ENCODE data around the gene DEFB113.
"Not testable (repeated sequence)": the region's sequence is repeated elsewhere in the genome, so short reads cannot be mapped to it uniquely, and the experiment has no call there.

DEFB113 gene

GRCh38 chr6:49969605-49970004 lies at the start of gene DEFB113:
DEFB113 (minus strand) TSS chr6:49969625; CDS start chr6:49969625, 0 bp downstream.
- no peak for DNase-seq (ENCODE audit: low spot score)

- no peak for DNase-seq (ENCODE audit: low spot score)
Measured at GRCh38 chr6:50007819-50008218, 38.4 kb upstream of the DEFB113 start.

GRCh38 chr6:50003139-50003538 lies 33.7 kb upstream of the DEFB113 start:
- no peak for DNase-seq (ENCODE audit: low spot score)

GRCh38 chr6:49995278-49995677 lies 25.9 kb upstream of the DEFB113 start:
- DNase-seq (ENCODE audit: low spot score) = no peak

- DNase-seq (ENCODE audit: low spot score) = no peak
Measured at GRCh38 chr6:49988900-49989299, 19.5 kb upstream of the DEFB113 start.

- no peak for DNase-seq (ENCODE audit: low spot score)
Measured at GRCh38 chr6:49987749-49988148, 18.3 kb upstream of the DEFB113 start.

GRCh38 chr6:49986551-49986950 lies 17.1 kb upstream of the DEFB113 start:
- DNase-seq (ENCODE audit: low spot score) = no peak

GRCh38 chr6:49982046-49982445 lies 12.6 kb upstream of the DEFB113 start:
- DNase-seq (ENCODE audit: low spot score) = no peak

GRCh38 chr6:49980898-49981297 lies 11.5 kb upstream of the DEFB113 start:
- no peak for DNase-seq (ENCODE audit: low spot score)

GRCh38 chr6:49979584-49979983 lies 10.2 kb upstream of the DEFB113 start:
- DNase-seq (ENCODE audit: low spot score) = no peak

- no peak for DNase-seq (ENCODE audit: low spot score)
Measured at GRCh38 chr6:49978332-49979226, 9.2 kb upstream of the DEFB113 start.

- no peak for DNase-seq (ENCODE audit: low spot score)
Measured at GRCh38 chr6:49966823-49967222, 2.6 kb downstream of the DEFB113 start.

GRCh38 chr6:49966334-49966733 lies 3.1 kb downstream of the DEFB113 start:
- DNase-seq (ENCODE audit: low spot score) = no peak

GRCh38 chr6:49964064-49964463 lies 5.4 kb downstream of the DEFB113 start, which contains the start of gene DEFB114:
DEFB114 (minus strand) TSS chr6:49964164; CDS start chr6:49964105, 59 bp downstream.
- DNase-seq (ENCODE audit: low spot score) = no peak

- DNase-seq (ENCODE audit: low spot score) = no peak
Measured at GRCh38 chr6:49958180-49958579, 11.2 kb downstream of the DEFB113 start.

GRCh38 chr6:49955847-49956246 lies 13.6 kb downstream of the DEFB113 start:
- DNase-seq (ENCODE audit: low spot score) = no peak

- no peak for DNase-seq (ENCODE audit: low spot score)
Measured at GRCh38 chr6:49951926-49952325, 17.5 kb downstream of the DEFB113 start.

- DNase-seq (ENCODE audit: low spot score) = no peak
Measured at GRCh38 chr6:49950415-49950751, 19.0 kb downstream of the DEFB113 start.

GRCh38 chr6:49949062-49949461 lies 20.4 kb downstream of the DEFB113 start:
- DNase-seq (ENCODE audit: low spot score) = no peak

GRCh38 chr6:49946835-49947234 lies 22.6 kb downstream of the DEFB113 start:
- no peak for DNase-seq (ENCODE audit: low spot score)

- not testable (repeated sequence) for DNase-seq (ENCODE audit: low spot score)
Measured at GRCh38 chr6:49944068-49944467, 25.4 kb downstream of the DEFB113 start.

GRCh38 chr6:49939993-49940498 lies 29.4 kb downstream of the DEFB113 start:
- DNase-seq (ENCODE audit: low spot score) = no peak

GRCh38 chr6:49937811-49938210 lies 31.6 kb downstream of the DEFB113 start:
- no peak for DNase-seq (ENCODE audit: low spot score)

GRCh38 chr6:49937017-49937416 lies 32.4 kb downstream of the DEFB113 start:
- DNase-seq (ENCODE audit: low spot score) = no peak
